Measurements from ENCODE around the gene YARS1. TPM values are rescaled to one million over a fixed set of nuclear protein-coding genes. Genes with fewer than 3 reads are reported as not detected.

YARS1 gene
- total and polyA plus RNA-seq, 2 of the 13 experiments (the other 11 are each of a cell fraction or from before 2014, with no cell fraction given): 50.1 to 113 TPM

GRCh38 chr1:32741413-32742198 is 75.6 kb downstream of the YARS1 start (continued):
- TF ChIP-seq TARDBP (CRISPR knock-in tag; IDR thresholded peaks at IDR 0.05) (0 out of 2 replicates have a peak, but pooled peaks have one; percentile 42), ELF3 (CRISPR knock-in tag; IDR thresholded peaks at IDR 0.05) (0 out of 2 replicates have a peak, but pooled peaks have one; percentile 26), ZNF232 (CRISPR knock-in tag; IDR thresholded peaks at IDR 0.05; ENCODE audit: borderline replicate concordance) (no peak), RBFOX2 (IDR thresholded peaks at IDR 0.05; ENCODE audit: low read depth, low read length) (peak; percentile 57), E2F1 (CRISPR knock-in tag; IDR thresholded peaks at IDR 0.05) (no peak), ZKSCAN8 (CRISPR knock-in tag; IDR thresholded peaks at IDR 0.05; ENCODE audit: borderline replicate concordance) (no peak), MTA3 (CRISPR knock-in tag; IDR thresholded peaks at IDR 0.05) (no peak), ZNF577 (CRISPR knock-in tag; IDR thresholded peaks at IDR 0.05; ENCODE audit: borderline replicate concordance, low read depth) (no peak), ZNF891 (CRISPR knock-in tag; IDR thresholded peaks at IDR 0.05) (no peak), ZFYVE20 (CRISPR knock-in tag; IDR thresholded peaks at IDR 0.05; ENCODE audit: borderline replicate concordance, low read depth) (no peak), NFIC (IDR thresholded peaks at IDR 0.05; ENCODE audit: low read length) (no peak), ATM (IDR thresholded peaks at IDR 0.05; ENCODE audit: borderline replicate concordance) (no peak), YY1 (IDR thresholded peaks at IDR 0.05; ENCODE audit: insufficient read depth, insufficient replicate concordance, low read depth, low read length) (peak; percentile 49), AKNA (CRISPR knock-in tag; IDR thresholded peaks at IDR 0.05; ENCODE audit: borderline replicate concordance) (no peak), ZBTB20 (CRISPR knock-in tag; IDR thresholded peaks at IDR 0.05; ENCODE audit: borderline replicate concordance, low read depth) (no peak), ISL2 (CRISPR knock-in tag; IDR thresholded peaks at IDR 0.05) (0 out of 2 replicates have a peak, but pooled peaks have one; percentile 20), ZBTB3 (CRISPR knock-in tag; IDR thresholded peaks at IDR 0.05; ENCODE audit: borderline replicate concordance, low read depth) (no peak), EED (CRISPR knock-in tag; IDR thresholded peaks at IDR 0.05) (no peak)
- TF ChIP-seq, protein P1, sequence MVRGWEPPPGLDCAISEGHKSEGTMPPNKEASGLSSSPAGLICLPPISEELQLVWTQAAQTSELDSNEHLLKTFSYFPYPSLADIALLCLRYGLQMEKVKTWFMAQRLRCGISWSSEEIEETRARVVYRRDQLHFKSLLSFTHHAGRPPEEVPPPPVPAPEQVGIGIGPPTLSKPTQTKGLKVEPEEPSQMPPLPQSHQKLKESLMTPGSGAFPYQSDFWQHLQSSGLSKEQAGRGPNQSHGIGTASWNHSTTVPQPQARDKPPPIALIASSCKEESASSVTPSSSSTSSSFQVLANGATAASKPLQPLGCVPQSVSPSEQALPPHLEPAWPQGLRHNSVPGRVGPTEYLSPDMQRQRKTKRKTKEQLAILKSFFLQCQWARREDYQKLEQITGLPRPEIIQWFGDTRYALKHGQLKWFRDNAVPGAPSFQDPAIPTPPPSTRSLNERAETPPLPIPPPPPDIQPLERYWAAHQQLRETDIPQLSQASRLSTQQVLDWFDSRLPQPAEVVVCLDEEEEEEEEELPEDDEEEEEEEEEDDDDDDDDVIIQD (CRISPR knock-in tag; IDR thresholded peaks at IDR 0.05; ENCODE audit: low read depth): no peak
- TF ChIP-seq, protein P2, sequence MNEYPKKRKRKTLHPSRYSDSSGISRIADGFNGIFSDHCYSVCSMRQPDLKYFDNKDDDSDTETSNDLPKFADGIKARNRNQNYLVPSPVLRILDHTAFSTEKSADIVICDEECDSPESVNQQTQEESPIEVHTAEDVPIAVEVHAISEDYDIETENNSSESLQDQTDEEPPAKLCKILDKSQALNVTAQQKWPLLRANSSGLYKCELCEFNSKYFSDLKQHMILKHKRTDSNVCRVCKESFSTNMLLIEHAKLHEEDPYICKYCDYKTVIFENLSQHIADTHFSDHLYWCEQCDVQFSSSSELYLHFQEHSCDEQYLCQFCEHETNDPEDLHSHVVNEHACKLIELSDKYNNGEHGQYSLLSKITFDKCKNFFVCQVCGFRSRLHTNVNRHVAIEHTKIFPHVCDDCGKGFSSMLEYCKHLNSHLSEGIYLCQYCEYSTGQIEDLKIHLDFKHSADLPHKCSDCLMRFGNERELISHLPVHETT (CRISPR knock-in tag; conservative IDR thresholded peaks at IDR 0.05): peak; percentile 76

Data from HepG2 (cell line).